ENCODE results near the gene COIL. TPM values are rescaled to one million over a fixed set of nuclear protein-coding genes. Genes with fewer than 3 reads are reported as not detected.

COIL gene
- total and polyA plus RNA-seq, 2 donors (not counting 3 experiments of a cell fraction or from before 2014, with no cell fraction given), result 4.2 to 20.6 TPM

GRCh38 chr17:56970974-56971373 is 10.1 kb upstream of the COIL start:
- intact Hi-C loops (cut with micrococcal nuclease), result no loop called here
- BruUV-seq (replicated peaks), result no TSS peak
- FAIRE-seq (no peak), DNase-seq (ENCODE audit: low read depth, low spot score) (no peak)
- H3K9me1 ChIP-seq (replicated peaks; ENCODE audit: control insufficient read depth, extremely low read depth, insufficient read depth, low read length), result no peaks in the 10 kb centered on the region
- no peak overlapping the region for H2AFZ ChIP-seq (ENCODE audit: low read depth, low read length)
- H3K4me3 ChIP-seq (replicated peaks in 1 of 3; ENCODE audit: insufficient read depth in 1 of 3, low read depth in 1 of 3, low read length in 3 of 3), result no peak overlapping the region
- dilution Hi-C loops (cut with MboI; ENCODE audit: extremely low pct_ligation_motif_present, low sequenced_read_pairs), result no loop called here
- peaks cover 0 to 4% of the 10 kb centered on the region in 2 experiments for H3K27me3 ChIP-seq (ENCODE audit: control insufficient read depth in 2 of 2, insufficient read depth in 2 of 2, low read length in 2 of 2)
- no peak for TF ChIP-seq GATA2 (IDR thresholded peaks at IDR 0.05; ENCODE audit: insufficient read depth, insufficient read length, low read depth, low read length)
- TF ChIP-seq CTCF (IDR thresholded peaks at IDR 0.05; ENCODE audit: extremely low read depth in 1 of 2, insufficient read depth in 1 of 2, low read depth in 1 of 2, low read length in 2 of 2), result no peak
- no peak for TF ChIP-seq EZH2 (IDR thresholded peaks at IDR 0.05; ENCODE audit: borderline replicate concordance, low read depth, low read length, severe bottlenecking)
- no peak for TF ChIP-seq POLR2AphosphoS5 (IDR thresholded peaks at IDR 0.05; ENCODE audit: insufficient read depth, low read depth, low read length)
- TF ChIP-seq POLR2A (IDR thresholded peaks at IDR 0.05; ENCODE audit: low read depth, low read length), result no peak
- no peak for TF ChIP-seq JUN (IDR thresholded peaks at IDR 0.05; ENCODE audit: borderline replicate concordance, insufficient read depth, insufficient read length, low read depth)
- TF ChIP-seq MYC (IDR thresholded peaks at IDR 0.05; ENCODE audit: low read depth, low read length), result no peak
- TF ChIP-seq FOS (IDR thresholded peaks at IDR 0.05; ENCODE audit: borderline replicate concordance, insufficient read depth, low read length), result no peak
- no peak for TF ChIP-seq MAX (IDR thresholded peaks at IDR 0.05; ENCODE audit: insufficient read depth, insufficient read length)
- no peaks in the 10 kb centered on the region for H4K20me1 ChIP-seq (replicated peaks; ENCODE audit: control insufficient read depth, extremely low read depth, insufficient read depth, low read length)
- CTCF ChIA-PET, result no interaction called here
- POLR2A ChIA-PET, result no interaction called here
- H3K4me2 ChIP-seq (ENCODE audit: insufficient read depth, low read length), result no peak overlapping the region
- H3K9ac ChIP-seq (replicated peaks; ENCODE audit: extremely low read depth, insufficient read depth, low read length), result no peak overlapping the region
- H3K36me3 ChIP-seq (ENCODE audit: control insufficient read depth in 2 of 2, extremely low read depth in 1 of 2, insufficient read depth in 2 of 2, low read length in 2 of 2), result no peaks in the 10 kb centered on the region
- H3K4me1 ChIP-seq (ENCODE audit: control insufficient read depth, extremely low read depth, insufficient read depth, low read length), result no peaks in the 10 kb centered on the region
- H3K79me2 ChIP-seq (ENCODE audit: control insufficient read depth, insufficient read depth, low read length), result no peaks in the 10 kb centered on the region
- no peaks in the 10 kb centered on the region for H3K9me3 ChIP-seq (replicated peaks; ENCODE audit: control insufficient read depth, insufficient read depth, low read length)
- no peak overlapping the region for H3K27ac ChIP-seq (ENCODE audit: insufficient read depth, low read depth, low read length)
